Measurements from ENCODE around the gene GPSM1.
"Not testable (repeated sequence)": the region's sequence is repeated elsewhere in the genome, so short reads cannot be mapped to it uniquely, and the experiment has no call there.

The GPSM1 gene

GRCh38 chr9:136397643-136398042 is 70.3 kb downstream of the GPSM1 start:
- DNase-seq: no peak

- DNase-seq: no peak
These were observed 70.9 kb downstream of the GPSM1 start for GRCh38 chr9:136398286-136398685.

- DNase-seq: peak in 1 of 14 donors; percentile 43
These were observed 72.1 kb downstream of the GPSM1 start for GRCh38 chr9:136399176-136400037.

- DNase-seq: peak in 13 of 14 donors; percentile 10 to 88 (median 68)
These were observed 72.9 kb downstream of the GPSM1 start, which contains the start of gene SNAPC4 for GRCh38 chr9:136400038-136400834. TSS of gene SNAPC4 (minus strand) at chr9:136400170. CDS start at chr9:136398428, 1,742 bp downstream.

- DNase-seq: no peak
These were observed 74.0 kb downstream of the GPSM1 start for GRCh38 chr9:136401173-136401922.

- no peak for DNase-seq
These were observed 74.7 kb downstream of the GPSM1 start for GRCh38 chr9:136402067-136402466.

GRCh38 chr9:136403538-136403914 is 76.2 kb downstream of the GPSM1 start:
- no peak for DNase-seq

- no peak for DNase-seq
These were observed 76.8 kb downstream of the GPSM1 start for GRCh38 chr9:136403915-136404800.

GRCh38 chr9:136404801-136405136 is 77.4 kb downstream of the GPSM1 start:
- DNase-seq: no peak

- no peak for DNase-seq
These were observed 78.1 kb downstream of the GPSM1 start for GRCh38 chr9:136405481-136405880.

- not testable (repeated sequence) for DNase-seq
These were observed 78.6 kb downstream of the GPSM1 start for GRCh38 chr9:136405904-136406303.

- not testable (repeated sequence) for DNase-seq
These were observed 79.7 kb downstream of the GPSM1 start for GRCh38 chr9:136407061-136407460.

- no peak for DNase-seq
These were observed 80.6 kb downstream of the GPSM1 start for GRCh38 chr9:136407911-136408310.

All from C1 segment of cervical spinal cord (tissue), 14 donors.